ENCODE data around the gene BCL2L13.
"Not testable (repeated sequence)": the region's sequence is repeated elsewhere in the genome, so short reads cannot be mapped to it uniquely, and the experiment has no call there.

DNA sequence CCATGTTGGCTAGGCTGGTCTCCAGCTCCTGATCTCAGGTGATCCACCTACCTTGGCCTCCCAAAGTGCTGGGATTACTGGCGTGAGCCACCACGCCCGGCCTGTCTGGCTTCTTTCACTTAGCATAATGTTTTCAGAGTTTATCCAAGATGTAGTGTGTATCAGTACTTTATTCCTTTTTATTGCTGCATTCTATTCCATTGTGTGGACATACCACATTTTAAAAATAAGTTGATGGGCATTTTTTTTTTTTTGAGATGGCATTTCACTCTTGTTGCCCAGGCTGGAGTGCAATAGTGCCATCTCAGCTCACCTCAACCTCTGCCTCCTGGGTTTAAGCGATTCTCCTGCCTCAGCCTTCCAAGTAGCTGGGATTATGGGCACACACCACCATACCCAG lies 3.8 kb downstream of the BCL2L13 start:
- TF ChIP-seq, protein P1, sequence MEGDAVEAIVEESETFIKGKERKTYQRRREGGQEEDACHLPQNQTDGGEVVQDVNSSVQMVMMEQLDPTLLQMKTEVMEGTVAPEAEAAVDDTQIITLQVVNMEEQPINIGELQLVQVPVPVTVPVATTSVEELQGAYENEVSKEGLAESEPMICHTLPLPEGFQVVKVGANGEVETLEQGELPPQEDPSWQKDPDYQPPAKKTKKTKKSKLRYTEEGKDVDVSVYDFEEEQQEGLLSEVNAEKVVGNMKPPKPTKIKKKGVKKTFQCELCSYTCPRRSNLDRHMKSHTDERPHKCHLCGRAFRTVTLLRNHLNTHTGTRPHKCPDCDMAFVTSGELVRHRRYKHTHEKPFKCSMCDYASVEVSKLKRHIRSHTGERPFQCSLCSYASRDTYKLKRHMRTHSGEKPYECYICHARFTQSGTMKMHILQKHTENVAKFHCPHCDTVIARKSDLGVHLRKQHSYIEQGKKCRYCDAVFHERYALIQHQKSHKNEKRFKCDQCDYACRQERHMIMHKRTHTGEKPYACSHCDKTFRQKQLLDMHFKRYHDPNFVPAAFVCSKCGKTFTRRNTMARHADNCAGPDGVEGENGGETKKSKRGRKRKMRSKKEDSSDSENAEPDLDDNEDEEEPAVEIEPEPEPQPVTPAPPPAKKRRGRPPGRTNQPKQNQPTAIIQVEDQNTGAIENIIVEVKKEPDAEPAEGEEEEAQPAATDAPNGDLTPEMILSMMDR (IDR thresholded peaks at IDR 0.05; ENCODE audit: insufficient read depth, low read depth, low read length) = not testable (repeated sequence)
- not testable (repeated sequence) for TF ChIP-seq EZH2 (IDR thresholded peaks at IDR 0.05; ENCODE audit: insufficient read depth, low read length)
